ENCODE results near the gene TNRC18. TPM values are rescaled to one million over a fixed set of nuclear protein-coding genes. Genes with fewer than 3 reads are reported as not detected.

The TNRC18 gene
- polyA plus RNA-seq, 1 of the 3 experiments (the other 2 are of a cell fraction), result 34.4 TPM

DNA sequence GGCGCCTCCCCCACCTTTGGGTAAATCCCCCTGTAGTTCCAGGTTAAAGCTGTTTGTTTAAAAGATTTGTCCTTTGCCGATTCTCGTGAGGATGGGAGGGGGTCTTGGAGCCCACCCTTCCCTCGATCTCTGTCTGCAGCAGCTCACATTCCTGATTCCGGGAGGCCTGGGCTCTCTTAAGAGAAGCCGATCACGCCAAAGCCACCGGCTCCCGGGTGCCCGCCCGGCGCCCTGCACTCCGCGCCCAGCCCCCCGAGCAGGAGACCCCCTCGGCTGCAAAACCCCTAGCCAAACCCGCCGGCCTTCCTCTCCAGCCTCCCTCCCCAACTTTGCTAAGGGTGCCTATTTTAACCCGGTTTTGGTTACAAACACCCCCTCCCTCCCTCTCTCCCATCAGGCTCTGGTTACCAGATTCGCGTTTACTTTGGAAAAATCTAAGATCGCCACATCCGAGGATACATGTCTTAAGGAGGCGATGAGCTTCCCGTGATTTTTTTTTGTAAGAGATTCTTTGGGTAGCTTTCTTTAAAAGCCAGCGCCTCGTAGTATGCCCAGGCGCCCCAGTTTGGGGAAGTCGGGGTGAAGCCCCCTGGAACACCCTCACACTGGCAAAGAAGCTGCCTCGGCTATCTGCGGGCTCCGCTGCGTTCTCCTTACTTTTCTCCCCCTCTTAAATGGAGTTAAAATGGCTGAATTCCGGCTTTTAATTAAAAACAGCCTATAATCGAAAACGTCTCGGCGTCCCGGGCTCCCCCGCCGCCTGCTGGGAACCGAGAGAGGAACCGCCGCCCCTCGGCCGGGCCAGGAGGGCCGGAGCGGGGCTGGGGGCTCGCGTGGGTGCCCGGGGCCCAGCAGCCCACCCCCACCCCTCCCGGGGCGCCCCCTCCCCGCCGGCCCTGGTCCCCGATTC, 983 bp downstream of the TNRC18 start:
- Histone ChIP-seq H3K27ac (ENCODE audit: low read depth in 2 of 2, low read length in 1 of 2) (peak overlapping the region; percentile 95 to 99), H3K4me3 (ENCODE audit: low read depth in 2 of 2, low read length in 1 of 2) (peak overlapping the region; percentile 72 to 98), H4K20me1 (ENCODE audit: insufficient read depth) (peaks cover 33% of the 10 kb centered on the region), H3K9me2 (no peaks in the 10 kb centered on the region), H3K9me3 (no peaks in the 10 kb centered on the region), H3K9ac (peak overlapping the region; percentile 100), H2AFZ (ENCODE audit: low read depth) (no peak overlapping the region), H3K79me2 (ENCODE audit: insufficient read depth) (peaks cover 96% of the 10 kb centered on the region), H3K4me1 (ENCODE audit: control insufficient read depth in 1 of 2, insufficient read depth in 2 of 2, low read depth in 1 of 2, low read length in 1 of 2) (peaks cover 19 to 24% of the 10 kb centered on the region in 2 experiments; a peak in 3 of 4 replicates), H3K4me2 (peak overlapping the region; percentile 100), H3F3A (replicated peaks; ENCODE audit: insufficient read depth) (peaks cover 46% of the 10 kb centered on the region), H3K36me3 (replicated peaks in 1 of 2; ENCODE audit: control insufficient read depth in 1 of 2, insufficient read depth in 2 of 2, low read length in 1 of 2) (peaks cover 0 to 2% of the 10 kb centered on the region in 2 experiments), H3K27me3 (ENCODE audit: insufficient read depth) (no peaks in the 10 kb centered on the region)
- peak; percentile 48; the same call in 1 of the 2 replicates for TF ChIP-seq TAF1 (IDR thresholded peaks at IDR 0.05; ENCODE audit: borderline replicate concordance, low read depth, low read length)
- TF ChIP-seq, protein P1, sequence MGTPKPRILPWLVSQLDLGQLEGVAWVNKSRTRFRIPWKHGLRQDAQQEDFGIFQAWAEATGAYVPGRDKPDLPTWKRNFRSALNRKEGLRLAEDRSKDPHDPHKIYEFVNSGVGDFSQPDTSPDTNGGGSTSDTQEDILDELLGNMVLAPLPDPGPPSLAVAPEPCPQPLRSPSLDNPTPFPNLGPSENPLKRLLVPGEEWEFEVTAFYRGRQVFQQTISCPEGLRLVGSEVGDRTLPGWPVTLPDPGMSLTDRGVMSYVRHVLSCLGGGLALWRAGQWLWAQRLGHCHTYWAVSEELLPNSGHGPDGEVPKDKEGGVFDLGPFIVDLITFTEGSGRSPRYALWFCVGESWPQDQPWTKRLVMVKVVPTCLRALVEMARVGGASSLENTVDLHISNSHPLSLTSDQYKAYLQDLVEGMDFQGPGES (IDR thresholded peaks at IDR 0.05; ENCODE audit: low read depth, low read length), result no peak
- TF ChIP-seq TCF12 (IDR thresholded peaks at IDR 0.05), result peak; percentile 69
- peak; percentile 23 for TF ChIP-seq CHD2 (IDR thresholded peaks at IDR 0.05; ENCODE audit: low read length, partially characterized antibody)
- TF ChIP-seq, protein P2, sequence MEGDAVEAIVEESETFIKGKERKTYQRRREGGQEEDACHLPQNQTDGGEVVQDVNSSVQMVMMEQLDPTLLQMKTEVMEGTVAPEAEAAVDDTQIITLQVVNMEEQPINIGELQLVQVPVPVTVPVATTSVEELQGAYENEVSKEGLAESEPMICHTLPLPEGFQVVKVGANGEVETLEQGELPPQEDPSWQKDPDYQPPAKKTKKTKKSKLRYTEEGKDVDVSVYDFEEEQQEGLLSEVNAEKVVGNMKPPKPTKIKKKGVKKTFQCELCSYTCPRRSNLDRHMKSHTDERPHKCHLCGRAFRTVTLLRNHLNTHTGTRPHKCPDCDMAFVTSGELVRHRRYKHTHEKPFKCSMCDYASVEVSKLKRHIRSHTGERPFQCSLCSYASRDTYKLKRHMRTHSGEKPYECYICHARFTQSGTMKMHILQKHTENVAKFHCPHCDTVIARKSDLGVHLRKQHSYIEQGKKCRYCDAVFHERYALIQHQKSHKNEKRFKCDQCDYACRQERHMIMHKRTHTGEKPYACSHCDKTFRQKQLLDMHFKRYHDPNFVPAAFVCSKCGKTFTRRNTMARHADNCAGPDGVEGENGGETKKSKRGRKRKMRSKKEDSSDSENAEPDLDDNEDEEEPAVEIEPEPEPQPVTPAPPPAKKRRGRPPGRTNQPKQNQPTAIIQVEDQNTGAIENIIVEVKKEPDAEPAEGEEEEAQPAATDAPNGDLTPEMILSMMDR (IDR thresholded peaks at IDR 0.05), result peak; percentile 25; the same call in 1 of the 2 replicates
- peak; percentile 84 for DNase-seq
- POLR2A ChIA-PET, result interaction anchor here (0.7 to 2.3 kb wide), 11 partner anchors 15 to 182 kb away, joined by 3 to 6 read pairs (median 4); no protein-coding TSS in a partner anchor
- CTCF ChIA-PET, result interaction anchor here (0.7 to 4.1 kb wide), 19 partner anchors 18 to 401 kb away, joined by 3 to 22 read pairs (median 4); no protein-coding TSS in a partner anchor
- under 1% methylated on average over 47 of the region's 56 CpGs for WGBS (ENCODE audit: low lambda C conversion rate)

DNA sequence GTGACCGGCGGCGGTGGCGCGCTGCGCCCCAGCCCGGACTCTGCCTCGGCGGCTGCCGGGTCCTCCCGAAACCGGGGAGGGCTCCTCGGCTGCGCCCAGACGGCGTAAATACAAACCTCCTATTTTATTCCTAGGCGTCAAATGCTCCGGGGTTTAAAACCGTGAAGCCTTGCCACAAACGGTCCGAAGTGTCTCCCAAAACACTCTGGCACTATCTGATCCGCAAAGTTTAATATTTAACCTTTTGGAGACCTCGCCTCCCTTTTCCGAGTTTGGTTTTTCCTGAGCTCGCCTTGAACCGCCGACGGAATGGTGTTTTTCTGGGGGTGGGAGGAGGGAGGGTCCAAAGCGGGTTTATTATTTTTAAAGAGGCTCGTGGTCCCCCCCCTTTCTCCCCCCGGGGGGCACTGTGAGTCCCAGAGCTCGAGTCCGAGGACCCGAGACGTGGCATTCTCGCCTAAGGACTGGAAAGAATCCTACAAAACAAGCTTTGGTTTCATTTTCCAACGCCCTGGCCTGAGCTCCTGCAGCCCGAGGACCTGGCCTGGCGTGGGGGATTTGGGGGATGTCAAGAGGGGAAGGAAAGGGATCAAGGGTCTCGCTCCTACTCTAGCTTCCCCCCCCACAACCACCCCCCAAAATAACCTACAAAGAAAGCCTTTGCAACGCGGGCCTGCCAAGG, 1.8 kb downstream of the TNRC18 start:
- ChIA-PET POLR2A (interaction anchor here (0.7 to 2.3 kb wide), 7 partner anchors 26 to 182 kb away, joined by 3 to 6 read pairs (median 4); no protein-coding TSS in a partner anchor), CTCF (interaction anchor here (1.0 to 4.1 kb wide), 13 partner anchors 11 to 402 kb away, joined by 3 to 22 read pairs (median 5); no protein-coding TSS in a partner anchor)
- Histone ChIP-seq H3K4me2 (peak overlapping the region; percentile 100), H3K27ac (ENCODE audit: low read depth in 2 of 2, low read length in 1 of 2) (peak overlapping the region; percentile 95 to 99), H3K36me3 (replicated peaks in 1 of 2; ENCODE audit: control insufficient read depth in 1 of 2, insufficient read depth in 2 of 2, low read length in 1 of 2) (peaks cover 0 to 2% of the 10 kb centered on the region in 2 experiments), H2AFZ (ENCODE audit: low read depth) (no peak overlapping the region), H3F3A (replicated peaks; ENCODE audit: insufficient read depth) (peaks cover 41% of the 10 kb centered on the region), H3K4me3 (ENCODE audit: low read depth in 2 of 2, low read length in 1 of 2) (peak overlapping the region; percentile 72 to 98), H3K9me2 (no peaks in the 10 kb centered on the region), H4K20me1 (ENCODE audit: insufficient read depth) (peaks cover 41% of the 10 kb centered on the region), H3K9ac (peak overlapping the region; percentile 100), H3K4me1 (ENCODE audit: control insufficient read depth in 1 of 2, insufficient read depth in 2 of 2, low read depth in 1 of 2, low read length in 1 of 2) (peaks cover 22 to 25% of the 10 kb centered on the region in 2 experiments; a peak in 3 of 4 replicates), H3K79me2 (ENCODE audit: insufficient read depth) (peaks cover 96% of the 10 kb centered on the region), H3K27me3 (ENCODE audit: insufficient read depth) (no peaks in the 10 kb centered on the region), H3K9me3 (no peaks in the 10 kb centered on the region)
- DNase-seq, result peak; percentile 67
- 1% methylated on average over 42 of the region's 42 CpGs for WGBS (ENCODE audit: low lambda C conversion rate)
- TF ChIP-seq FOSL2 (IDR thresholded peaks at IDR 0.05; ENCODE audit: borderline replicate concordance, low read depth) (no peak), FOXJ3 (CRISPR knock-in tag; IDR thresholded peaks at IDR 0.05) (no peak), ELF1 (IDR thresholded peaks at IDR 0.05) (no peak), EZH2phosphoT487 (IDR thresholded peaks at IDR 0.05; ENCODE audit: borderline replicate concordance, low read depth) (no peak), TAF1 (IDR thresholded peaks at IDR 0.05; ENCODE audit: borderline replicate concordance, low read depth, low read length) (peak; percentile 64), RAD21 (IDR thresholded peaks at IDR 0.05; ENCODE audit: low read length) (no peak), POLR2AphosphoS5 (IDR thresholded peaks at IDR 0.05; ENCODE audit: low read depth, low read length) (peak; percentile 33; the same call in 1 of the 2 replicates), SIN3A (IDR thresholded peaks at IDR 0.05; ENCODE audit: borderline replicate concordance, low read depth, low read length) (0 out of 2 replicates have a peak, but pooled peaks have one; percentile 5)
- TF ChIP-seq, protein P3, sequence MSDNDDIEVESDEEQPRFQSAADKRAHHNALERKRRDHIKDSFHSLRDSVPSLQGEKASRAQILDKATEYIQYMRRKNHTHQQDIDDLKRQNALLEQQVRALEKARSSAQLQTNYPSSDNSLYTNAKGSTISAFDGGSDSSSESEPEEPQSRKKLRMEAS (IDR thresholded peaks at IDR 0.05; ENCODE audit: low read depth), result no peak
- TF ChIP-seq, protein P4, sequence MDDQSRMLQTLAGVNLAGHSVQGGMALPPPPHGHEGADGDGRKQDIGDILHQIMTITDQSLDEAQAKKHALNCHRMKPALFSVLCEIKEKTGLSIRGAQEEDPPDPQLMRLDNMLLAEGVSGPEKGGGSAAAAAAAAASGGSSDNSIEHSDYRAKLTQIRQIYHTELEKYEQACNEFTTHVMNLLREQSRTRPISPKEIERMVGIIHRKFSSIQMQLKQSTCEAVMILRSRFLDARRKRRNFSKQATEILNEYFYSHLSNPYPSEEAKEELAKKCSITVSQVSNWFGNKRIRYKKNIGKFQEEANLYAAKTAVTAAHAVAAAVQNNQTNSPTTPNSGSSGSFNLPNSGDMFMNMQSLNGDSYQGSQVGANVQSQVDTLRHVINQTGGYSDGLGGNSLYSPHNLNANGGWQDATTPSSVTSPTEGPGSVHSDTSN (IDR thresholded peaks at IDR 0.05), result no peak
- TF ChIP-seq, protein P2 (IDR thresholded peaks at IDR 0.05), result no peak
- TF ChIP-seq, protein P5, sequence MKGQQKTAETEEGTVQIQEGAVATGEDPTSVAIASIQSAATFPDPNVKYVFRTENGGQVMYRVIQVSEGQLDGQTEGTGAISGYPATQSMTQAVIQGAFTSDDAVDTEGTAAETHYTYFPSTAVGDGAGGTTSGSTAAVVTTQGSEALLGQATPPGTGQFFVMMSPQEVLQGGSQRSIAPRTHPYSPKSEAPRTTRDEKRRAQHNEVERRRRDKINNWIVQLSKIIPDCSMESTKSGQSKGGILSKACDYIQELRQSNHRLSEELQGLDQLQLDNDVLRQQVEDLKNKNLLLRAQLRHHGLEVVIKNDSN (IDR thresholded peaks at IDR 0.05; ENCODE audit: borderline replicate concordance, low read depth), result no peak

All from SK-N-SH (cell line).